ENCODE data around the gene TRAPPC12. TPM values are rescaled to one million over a fixed set of nuclear protein-coding genes. Genes with fewer than 3 reads are reported as not detected.

The TRAPPC12 gene
- total RNA-seq, 1 experiment from 2014 or later, result 86.0 TPM

DNA sequence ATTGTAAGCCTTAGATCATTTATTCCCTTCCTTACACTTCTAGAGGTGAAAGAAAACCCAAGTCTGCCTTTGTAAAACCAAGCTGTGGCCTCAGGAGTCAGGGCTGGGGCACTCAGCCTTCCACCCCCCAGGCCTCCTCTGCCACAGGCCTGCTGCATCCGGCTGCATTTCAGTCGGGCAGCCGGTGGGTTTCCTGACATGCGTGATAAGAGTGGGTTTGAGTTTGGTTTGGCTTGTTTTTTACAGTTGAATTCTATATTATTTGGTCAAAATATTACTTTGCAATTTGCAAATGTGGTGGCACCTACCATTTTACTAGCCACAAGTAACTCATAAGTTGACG, 97.5 kb downstream of the TRAPPC12 start:
- WGBS (ENCODE audit: extremely low coverage, insufficient read length, low lambda C conversion rate), result no CpG with 5 or more reads among the region's 5 CpGs
- no peaks in the 10 kb centered on the region for H4K20me1 ChIP-seq (ENCODE audit: control insufficient read depth, insufficient read depth, insufficient read length)
- no peak overlapping the region for H3K27ac Mint-ChIP-seq
- H2BK15ac ChIP-seq (ENCODE audit: low read depth, low read length), result no peak overlapping the region
- H2BK20ac ChIP-seq (ENCODE audit: low read depth, low read length, poor library complexity, severe bottlenecking), result no peak overlapping the region
- H3K27me3 Mint-ChIP-seq (ENCODE audit: low read depth), result no peaks in the 10 kb centered on the region
- H2AFZ ChIP-seq (ENCODE audit: low read length), result no peak overlapping the region
- no peak overlapping the region for H4K5ac ChIP-seq (ENCODE audit: insufficient read length, low read depth, low read length)
- H3K9ac ChIP-seq (ENCODE audit: extremely low read depth, insufficient read length, low read length), result no peak overlapping the region
- no peak overlapping the region for H2AK5ac ChIP-seq (ENCODE audit: insufficient read length, low read length)
- H4K91ac ChIP-seq (ENCODE audit: insufficient read length, low read depth, low read length), result no peak overlapping the region
- H3K14ac ChIP-seq (ENCODE audit: insufficient read depth, low read length), result no peak overlapping the region
- H3T11ph ChIP-seq (ENCODE audit: low read length), result no peak overlapping the region
- H3K23me2 ChIP-seq (ENCODE audit: insufficient read length, low read depth, low read length, poor library complexity, severe bottlenecking), result no peaks in the 10 kb centered on the region
- H2BK5ac ChIP-seq (ENCODE audit: insufficient read length, low read length), result no peak overlapping the region
- no peak overlapping the region for H3K4me3 Mint-ChIP-seq
- DNase-seq, result no peak
- H3K36me3 Mint-ChIP-seq (ENCODE audit: insufficient read depth in 1 of 3, low read depth in 3 of 3), result peaks cover 4 to 37% (median 21%) of the 10 kb centered on the region in 3 experiments; a peak in 6 of 7 replicates
- no peak overlapping the region for H2BK120ac ChIP-seq (ENCODE audit: low read depth, low read length, poor library complexity, severe bottlenecking)
- no peak overlapping the region for H3K4ac ChIP-seq (ENCODE audit: low read depth, low read length)
- no peak overlapping the region for H3K18ac ChIP-seq (ENCODE audit: insufficient read length, low read depth, low read length)
- H3K23ac ChIP-seq (ENCODE audit: insufficient read length, low read depth, low read length), result no peak overlapping the region
- H3K79me2 ChIP-seq (ENCODE audit: insufficient read depth, low read length), result no peaks in the 10 kb centered on the region
- no peaks in the 10 kb centered on the region for H3K9me3 ChIP-seq (ENCODE audit: control insufficient read depth, low read depth, low read length)
- TF ChIP-seq CTCF (conservative IDR thresholded peaks at IDR 0.05), result no peak
- H3K27me3 ChIP-seq (ENCODE audit: insufficient read depth, low read length), result no peaks in the 10 kb centered on the region
- no peak overlapping the region for H3K27ac ChIP-seq (ENCODE audit: insufficient read length, low read depth, low read length)
- no peak overlapping the region for H2BK12ac ChIP-seq (ENCODE audit: insufficient read length, low read depth, low read length)
- no peaks in the 10 kb centered on the region for H3K9me3 Mint-ChIP-seq
- H3K4me1 ChIP-seq (ENCODE audit: insufficient read depth, low read length), result no peaks in the 10 kb centered on the region
- peaks cover 9 to 12% of the 10 kb centered on the region in 2 experiments for H3K4me1 Mint-ChIP-seq
- H4K8ac ChIP-seq (replicated peaks; ENCODE audit: insufficient read length, low read depth, low read length), result no peak overlapping the region
- no peak overlapping the region for H3K4me2 ChIP-seq (ENCODE audit: insufficient read depth, insufficient read length, low read length)
- no peaks in the 10 kb centered on the region for H3K79me1 ChIP-seq (ENCODE audit: insufficient read depth, low read depth, low read length, poor library complexity, severe bottlenecking)
- H3K56ac ChIP-seq (ENCODE audit: insufficient read length, low read depth, low read length), result no peak overlapping the region

Data from H9 (cell line).